Measurements from ENCODE around the gene OCA2. TPM values are rescaled to one million over a fixed set of nuclear protein-coding genes. Genes with fewer than 3 reads are reported as not detected.

The OCA2 gene
- polyA plus RNA-seq, 1 donor (not counting 4 experiments of a cell fraction or from before 2014, with no cell fraction given) = 0.05 TPM

GRCh38 chr15:27868828-27869404 lies 230.2 kb downstream of the OCA2 start:
- H3K9ac ChIP-seq (ENCODE audit: control insufficient read depth, extremely low read depth, insufficient read depth, low read length) = no peak overlapping the region
- H3K36me3 ChIP-seq (ENCODE audit: control insufficient read depth in 2 of 2, extremely low read depth in 1 of 2, insufficient read depth in 2 of 2, low read length in 2 of 2) = no peaks in the 10 kb centered on the region
- no peaks in the 10 kb centered on the region for H3K27me3 ChIP-seq (ENCODE audit: control insufficient read depth, extremely low read depth, insufficient read depth, low read length)
- DNase-seq (ENCODE audit: low read depth, low spot score) (no peak), FAIRE-seq (no peak)
- H3K27ac ChIP-seq (ENCODE audit: control insufficient read depth, insufficient read depth, low read length) = no peak overlapping the region
- H3K79me2 ChIP-seq (ENCODE audit: control insufficient read depth, insufficient read depth, low read length) = no peaks in the 10 kb centered on the region
- no peaks in the 10 kb centered on the region for H3K9me1 ChIP-seq (ENCODE audit: control insufficient read depth, extremely low read depth, insufficient read depth, low read length)
- no peak overlapping the region for H3K4me3 ChIP-seq (ENCODE audit: control insufficient read depth in 2 of 3, extremely low read depth in 1 of 3, insufficient read depth in 2 of 3, low read depth in 1 of 3, low read length in 3 of 3)
- dilution Hi-C loops (cut with MboI; ENCODE audit: extremely low pct_ligation_motif_present, low sequenced_read_pairs) = no loop called here
- no peak overlapping the region for H2AFZ ChIP-seq (ENCODE audit: control insufficient read depth, low read length)
- H3K4me1 ChIP-seq (ENCODE audit: control insufficient read depth, extremely low read depth, insufficient read depth, low read length) = peaks cover 4% of the 10 kb centered on the region
- H3K4me2 ChIP-seq (ENCODE audit: control insufficient read depth, extremely low read depth, insufficient read depth, low read depth, low read length) = no peak overlapping the region
- no peaks in the 10 kb centered on the region for H3K9me3 ChIP-seq (ENCODE audit: control insufficient read depth, low read depth, low read length)
- TF ChIP-seq EZH2 (IDR thresholded peaks at IDR 0.05; ENCODE audit: low read length) (no peak), CTCF (optimal IDR thresholded peaks at IDR 0.05 in 1 of 3, IDR thresholded peaks at IDR 0.05 in 1 of 3, conservative IDR thresholded peaks at IDR 0.05 in 1 of 3; ENCODE audit: extremely low read depth in 1 of 3, insufficient read depth in 2 of 3, low read length in 3 of 3) (no peak)
- H4K20me1 ChIP-seq (ENCODE audit: control insufficient read depth, extremely low read depth, insufficient read depth, low read length) = no peaks in the 10 kb centered on the region

GRCh38 chr15:27867861-27868260 lies 231.3 kb downstream of the OCA2 start:
- no peak for FAIRE-seq

More at GRCh38 chr15:27867861-27868260, 231.3 kb downstream of the OCA2 start:
- H3K27me3 ChIP-seq (ENCODE audit: control insufficient read depth, extremely low read depth, insufficient read depth, low read length) = no peaks in the 10 kb centered on the region
- H3K4me2 ChIP-seq (ENCODE audit: control insufficient read depth, extremely low read depth, insufficient read depth, low read depth, low read length) = no peak overlapping the region
- H2AFZ ChIP-seq (ENCODE audit: control insufficient read depth, low read length) = no peak overlapping the region
- no peaks in the 10 kb centered on the region for H3K79me2 ChIP-seq (ENCODE audit: control insufficient read depth, insufficient read depth, low read length)
- H3K4me3 ChIP-seq (ENCODE audit: control insufficient read depth in 2 of 3, extremely low read depth in 1 of 3, insufficient read depth in 2 of 3, low read depth in 1 of 3, low read length in 3 of 3) = no peak overlapping the region
- no peaks in the 10 kb centered on the region for H3K9me3 ChIP-seq (ENCODE audit: control insufficient read depth, low read depth, low read length)
- TF ChIP-seq CTCF (optimal IDR thresholded peaks at IDR 0.05 in 1 of 3, IDR thresholded peaks at IDR 0.05 in 1 of 3, conservative IDR thresholded peaks at IDR 0.05 in 1 of 3; ENCODE audit: extremely low read depth in 1 of 3, insufficient read depth in 2 of 3, low read length in 3 of 3) (no peak), EZH2 (IDR thresholded peaks at IDR 0.05; ENCODE audit: low read length) (no peak)
- peaks cover 4% of the 10 kb centered on the region for H3K4me1 ChIP-seq (ENCODE audit: control insufficient read depth, extremely low read depth, insufficient read depth, low read length)
- no peaks in the 10 kb centered on the region for H4K20me1 ChIP-seq (ENCODE audit: control insufficient read depth, extremely low read depth, insufficient read depth, low read length)
- no peaks in the 10 kb centered on the region for H3K36me3 ChIP-seq (ENCODE audit: control insufficient read depth in 2 of 2, extremely low read depth in 1 of 2, insufficient read depth in 2 of 2, low read length in 2 of 2)
- H3K9me1 ChIP-seq (ENCODE audit: control insufficient read depth, extremely low read depth, insufficient read depth, low read length) = no peaks in the 10 kb centered on the region
- no peak for DNase-seq (ENCODE audit: low read depth, low spot score)
- dilution Hi-C loops (cut with MboI; ENCODE audit: extremely low pct_ligation_motif_present, low sequenced_read_pairs) = no loop called here
- no peak overlapping the region for H3K9ac ChIP-seq (ENCODE audit: control insufficient read depth, extremely low read depth, insufficient read depth, low read length)
- H3K27ac ChIP-seq (ENCODE audit: control insufficient read depth, insufficient read depth, low read length) = no peak overlapping the region
